CD14-positive monocyte (primary cell): ENCODE measurements around the gene PANK2. TPM values are rescaled to one million over a fixed set of nuclear protein-coding genes. Genes with fewer than 3 reads are reported as not detected.

ENCODE experiments used
- DNase-seq, 3 donors: peaks; one replicate each; pipeline ENCODE4 v3.0.0-alpha.2; 2011 to 2022
- H2AFZ ChIP-seq: 2 replicates; pipeline ENCODE4 v1.6.0; 2012; ENCODE audit warnings: mild to moderate bottlenecking, low read depth, low read length, inconsistent platforms; ENCODE audit not compliant: insufficient read depth, poor library complexity, severe bottlenecking
- H3K27ac ChIP-seq, 2 donors: 1 replicate in 1 of 2; 2 replicates in 1 of 2; pipeline ENCODE4 v1.5.1; 2012 to 2013; ENCODE audit warnings: low read length in 2 of 2, control low read depth in 1 of 2, inconsistent platforms in 1 of 2, low read depth in 1 of 2, mild to moderate bottlenecking in 1 of 2
- H3K27me3 ChIP-seq, 2 donors: one replicate each; pipeline versions ENCODE4 v1.6.0 to v1.6.1; 2011 to 2013; ENCODE audit warnings: low read length in 2 of 2; ENCODE audit not compliant: control insufficient read depth in 2 of 2, insufficient read depth in 2 of 2
- H3K36me3 ChIP-seq, 2 donors: replicated peaks in 1 of 2; 1 replicate in 1 of 2; 2 replicates in 1 of 2; pipeline versions ENCODE4 v1.5.1 to v1.6.1; 2012 to 2013; ENCODE audit warnings: low read length in 2 of 2, control low read depth in 1 of 2, inconsistent platforms in 1 of 2, mild to moderate bottlenecking in 1 of 2; ENCODE audit not compliant: insufficient read depth in 2 of 2, control insufficient read depth in 1 of 2
- H3K4me1 ChIP-seq, 2 donors: 1 replicate in 1 of 2; 2 replicates in 1 of 2; pipeline versions ENCODE4 v1.5.1 to v1.6.1; 2012 to 2013; ENCODE audit warnings: low read length in 2 of 2, control low read depth in 1 of 2, inconsistent platforms in 1 of 2, mild to moderate bottlenecking in 1 of 2, moderate library complexity in 1 of 2; ENCODE audit not compliant: insufficient read depth in 2 of 2, control insufficient read depth in 1 of 2
- H3K4me2 ChIP-seq: replicated peaks from 2 replicates; pipeline ENCODE3; 2012; ENCODE audit warnings: low read length, moderate library complexity, mild to moderate bottlenecking; ENCODE audit not compliant: poor library complexity, severe bottlenecking; ENCODE audit errors: extremely low read depth
- H3K4me3 ChIP-seq, 3 experiments: fragments of 200-600 bp in 1 of 3; sonication (generic) in 1 of 3; replicated peaks in 1 of 3; 1 replicate in 2 of 3; 2 replicates in 1 of 3; pipeline ENCODE4 v1.5.1; 2011 to 2013; ENCODE audit warnings: low read length in 3 of 3, mild to moderate bottlenecking in 3 of 3, control low read depth in 2 of 3, low read depth in 2 of 3, inconsistent platforms in 1 of 3, moderate library complexity in 1 of 3
- H3K79me2 ChIP-seq: 2 replicates; pipeline ENCODE4 v1.6.0; 2012; ENCODE audit warnings: mild to moderate bottlenecking, control low read depth, inconsistent platforms, low read length, moderate library complexity; ENCODE audit not compliant: insufficient read depth
- H3K9ac ChIP-seq: 2 replicates; pipeline ENCODE4 v1.6.0; 2017; ENCODE audit warnings: low read length, mild to moderate bottlenecking; ENCODE audit not compliant: insufficient read depth, poor library complexity, severe bottlenecking
- H3K9me3 ChIP-seq, 2 donors: replicated peaks in 1 of 2; 1 replicate in 1 of 2; 2 replicates in 1 of 2; pipeline versions ENCODE4 v1.5.1 to v1.6.1; 2012 to 2013; ENCODE audit warnings: low read length in 2 of 2, control low read depth in 1 of 2; ENCODE audit not compliant: control insufficient read depth in 1 of 2, insufficient read depth in 1 of 2
- H4K20me1 ChIP-seq: 2 replicates; pipeline ENCODE4 v1.6.0; 2012; ENCODE audit warnings: mild to moderate bottlenecking, low read length, control low read depth, moderate library complexity; ENCODE audit not compliant: insufficient read depth
- H3K27ac Mint-ChIP-seq, 7 donors: one replicate each; pipeline ENCODE4 v1.8.0; 2020; ENCODE audit warnings: mild to moderate bottlenecking in 7 of 7, mixed read lengths in 7 of 7, moderate library complexity in 6 of 7, inconsistent platforms in 2 of 7
- H3K27me3 Mint-ChIP-seq, 3 donors: one replicate each; pipeline ENCODE4 v1.8.0; 2021 to 2022; ENCODE audit warnings: low read depth in 3 of 3, mild to moderate bottlenecking in 3 of 3, mixed read lengths in 3 of 3, moderate library complexity in 3 of 3, inconsistent platforms in 1 of 3
- H3K36me3 Mint-ChIP-seq, 2 donors: one replicate each; pipeline ENCODE4 v1.8.0; 2020; ENCODE audit warnings: mixed read lengths in 2 of 2, inconsistent platforms in 1 of 2, mild to moderate bottlenecking in 1 of 2
- H3K4me1 Mint-ChIP-seq: one replicate; pipeline ENCODE4 v1.8.0; 2020; ENCODE audit warnings: mild to moderate bottlenecking, mixed read lengths
- H3K4me3 Mint-ChIP-seq, 2 donors: one replicate each; pipeline ENCODE4 v1.8.0; 2020; ENCODE audit warnings: mild to moderate bottlenecking in 2 of 2, mixed read lengths in 2 of 2, moderate library complexity in 1 of 2
- H3K9me3 Mint-ChIP-seq, 7 donors: one replicate each; pipeline ENCODE4 v1.8.0; 2020 to 2022; ENCODE audit warnings: mixed read lengths in 7 of 7, mild to moderate bottlenecking in 6 of 7, moderate library complexity in 6 of 7, inconsistent platforms in 2 of 7
- WGBS: methylation state at CpG from one replicate; pipeline ENCODE4 v1.1.5; 2013; ENCODE audit warnings: missing lambda C conversion rate; ENCODE audit not compliant: insufficient coverage; 5-methylcytosine and 5-hydroxymethylcytosine counted together
- intact Hi-C, 2 donors: fragments of 100-400 bp; cut with micrococcal nuclease; formaldehyde crosslinking; loops; one replicate each; pipeline versions ENCODE4 v1.15.0 to v1.15.1; 2023
- polyA plus RNA-seq, 3 donors: library from polyadenylated mRNA; depleted of rRNA in 1 of 3; unstranded in 2 of 3; stranded (reverse) in 1 of 3; fragments of 300-500 nt in 2 of 3; fragments of >200 nt in 1 of 3; fragmentation: Illumina TruSeq in 2 of 3; gene quantifications; 1 replicate in 2 of 3; 2 replicates in 1 of 3; pipeline ENCODE4 v1.2.3, GENCODE V29; 2012 to 2021
- TF ChIP-seq, protein P1 (sequence below): fragments of 200-600 bp; IDR thresholded peaks from one replicate; pipeline ENCODE4 v1.8.0; 2022; ENCODE audit warnings: antibody characterized with exemption, mild to moderate bottlenecking

Gene PANK2
- polyA plus RNA-seq, 3 donors = 36.8 to 65.7 (median 48.0) TPM

DNA sequence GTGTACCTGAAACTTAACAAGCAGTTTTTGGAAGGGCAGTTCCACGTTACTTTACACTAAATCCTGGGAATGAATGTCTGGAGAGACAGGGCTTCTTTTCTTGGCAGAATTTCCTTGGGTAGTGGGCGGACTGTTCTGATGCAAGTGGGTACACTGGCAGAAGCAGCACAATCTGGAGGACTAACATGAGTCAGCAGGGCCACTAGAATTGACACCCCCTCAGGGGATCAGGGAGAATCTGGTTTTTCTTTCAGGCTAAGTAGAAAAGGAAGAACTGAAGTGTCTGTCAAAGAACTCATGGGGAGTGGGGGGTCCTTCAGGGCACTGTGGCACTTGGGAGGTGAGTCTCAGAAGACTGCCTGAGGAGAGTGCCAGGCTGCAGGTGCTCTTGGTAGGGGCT, 34.6 kb downstream of the PANK2 start:
- TF ChIP-seq, protein P1, sequence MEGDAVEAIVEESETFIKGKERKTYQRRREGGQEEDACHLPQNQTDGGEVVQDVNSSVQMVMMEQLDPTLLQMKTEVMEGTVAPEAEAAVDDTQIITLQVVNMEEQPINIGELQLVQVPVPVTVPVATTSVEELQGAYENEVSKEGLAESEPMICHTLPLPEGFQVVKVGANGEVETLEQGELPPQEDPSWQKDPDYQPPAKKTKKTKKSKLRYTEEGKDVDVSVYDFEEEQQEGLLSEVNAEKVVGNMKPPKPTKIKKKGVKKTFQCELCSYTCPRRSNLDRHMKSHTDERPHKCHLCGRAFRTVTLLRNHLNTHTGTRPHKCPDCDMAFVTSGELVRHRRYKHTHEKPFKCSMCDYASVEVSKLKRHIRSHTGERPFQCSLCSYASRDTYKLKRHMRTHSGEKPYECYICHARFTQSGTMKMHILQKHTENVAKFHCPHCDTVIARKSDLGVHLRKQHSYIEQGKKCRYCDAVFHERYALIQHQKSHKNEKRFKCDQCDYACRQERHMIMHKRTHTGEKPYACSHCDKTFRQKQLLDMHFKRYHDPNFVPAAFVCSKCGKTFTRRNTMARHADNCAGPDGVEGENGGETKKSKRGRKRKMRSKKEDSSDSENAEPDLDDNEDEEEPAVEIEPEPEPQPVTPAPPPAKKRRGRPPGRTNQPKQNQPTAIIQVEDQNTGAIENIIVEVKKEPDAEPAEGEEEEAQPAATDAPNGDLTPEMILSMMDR = no peak
- Mint-ChIP-seq H3K27me3 (peaks cover 0 to 3% (median 0%) of the 10 kb centered on the region in 3 donors), H3K4me3 (no peak overlapping the region), H3K27ac (peak overlapping the region; percentile 18 to 91 (median 88)), H3K36me3 (peaks cover 57 to 72% of the 10 kb centered on the region in 2 donors), H3K9me3 (no peaks in the 10 kb centered on the region), H3K4me1 (peaks cover 66% of the 10 kb centered on the region)
- Histone ChIP-seq H3K79me2 (peaks cover 91% of the 10 kb centered on the region), H3K4me3 (no peak overlapping the region), H3K9ac (no peak overlapping the region), H3K4me2 (peak overlapping the region; percentile 12), H3K27me3 (no peaks in the 10 kb centered on the region), H3K27ac (peak overlapping the region; percentile 76 to 84), H3K36me3 (peaks cover 52 to 60% of the 10 kb centered on the region in 2 donors), H3K9me3 (no peaks in the 10 kb centered on the region), H4K20me1 (peaks cover 94% of the 10 kb centered on the region), H2AFZ (no peak overlapping the region), H3K4me1 (peaks cover 65 to 66% of the 10 kb centered on the region in 2 donors)
- intact Hi-C loops = loop anchor here (10.0 kb wide), 2 partner anchors 161 to 171 kb away; no protein-coding TSS in a partner anchor
- peak in 1 of 3 donors; percentile 44 for DNase-seq
- WGBS = 60% methylated on average over 2 of the region's 2 CpGs

DNA sequence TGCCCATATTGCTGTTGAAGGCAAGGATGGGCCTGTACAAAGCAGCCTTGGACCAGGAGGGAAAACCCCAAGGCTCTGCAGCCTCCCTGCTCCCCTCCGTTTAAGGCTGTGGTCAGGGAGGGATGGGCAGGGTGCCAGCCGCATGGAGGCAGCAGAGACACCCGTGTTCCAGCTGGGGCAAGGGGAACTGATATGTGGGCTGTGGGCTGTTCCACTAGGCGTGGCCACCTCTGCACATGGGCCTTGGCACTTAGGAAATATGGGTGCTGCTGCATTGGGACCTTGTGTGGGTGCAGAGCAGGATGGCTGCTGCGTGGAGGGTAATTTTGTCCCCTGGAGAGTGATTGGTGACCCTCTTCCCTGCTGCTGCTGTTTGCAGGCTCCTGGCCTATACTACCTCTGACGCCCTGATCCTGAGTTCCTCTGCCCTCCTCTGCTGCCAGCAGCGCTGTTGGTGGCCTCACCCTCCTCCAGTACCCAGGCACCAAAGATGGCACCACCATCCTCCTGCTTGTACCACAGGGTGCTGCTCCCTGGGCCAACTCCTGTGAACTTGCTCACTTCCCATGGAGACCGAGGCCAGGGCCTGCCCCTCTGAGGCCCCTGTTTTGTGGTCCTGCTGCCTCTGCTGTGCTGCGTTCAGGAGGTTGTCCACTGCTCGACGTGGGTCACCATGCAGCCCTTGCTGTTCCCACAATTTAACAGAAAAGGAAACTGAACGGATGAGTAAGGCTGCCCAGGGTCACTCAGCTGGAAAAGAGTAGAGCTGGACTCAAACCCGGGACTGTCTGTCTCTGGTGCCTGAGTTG, 35.3 kb downstream of the PANK2 start:
- TF ChIP-seq, protein P1 = peak; percentile 53
- peaks cover 84% of the 10 kb centered on the region for H3K79me2 ChIP-seq
- no peaks in the 10 kb centered on the region for H3K9me3 ChIP-seq
- H3K36me3 Mint-ChIP-seq = peaks cover 50 to 65% of the 10 kb centered on the region in 2 donors
- no peak overlapping the region for H3K9ac ChIP-seq
- H3K27ac ChIP-seq = peak overlapping the region; percentile 76 to 84
- no peaks in the 10 kb centered on the region for H3K9me3 Mint-ChIP-seq
- H3K4me2 ChIP-seq = peak overlapping the region; percentile 12
- intact Hi-C loops = loop anchor here (5.0 to 10.0 kb wide), 3 partner anchors 32 to 170 kb away; no protein-coding TSS in a partner anchor
- no peak overlapping the region for H2AFZ ChIP-seq
- H3K4me3 Mint-ChIP-seq = no peak overlapping the region
- H3K4me1 ChIP-seq = peaks cover 72 to 73% of the 10 kb centered on the region in 2 donors
- peaks cover 0 to 3% (median 0%) of the 10 kb centered on the region in 3 donors for H3K27me3 Mint-ChIP-seq
- 64% methylated on average over 9 of the region's 13 CpGs for WGBS
- peak; percentile 64 to 80 (median 65) for DNase-seq
- peak overlapping the region in 1 of 3 experiments; percentile 1 for H3K4me3 ChIP-seq
- peaks cover 73% of the 10 kb centered on the region for H3K4me1 Mint-ChIP-seq
- H3K27me3 ChIP-seq = no peaks in the 10 kb centered on the region
- H3K36me3 ChIP-seq = peaks cover 45 to 53% of the 10 kb centered on the region in 2 donors
- peak overlapping the region; percentile 86 to 91 (median 89) for H3K27ac Mint-ChIP-seq
- H4K20me1 ChIP-seq = peaks cover 93% of the 10 kb centered on the region
